ENCODE data around the gene ZNF280C. TPM values are rescaled to one million over a fixed set of nuclear protein-coding genes. Genes with fewer than 3 reads are reported as not detected.

The ZNF280C gene
- total and polyA plus RNA-seq, 2 of the 13 experiments (the other 11 are each of a cell fraction or from before 2014, with no cell fraction given): 3.0 to 3.3 TPM

Small RNAs within 50 kb of the gene (small RNA-seq; reads per million reads assigned to genes)
- 0 to 0.33 (median 0) reads per million in 3 experiments for gene RNU6-1130P (ENCODE audit: insufficient read depth in 2 of 3, insufficient read length in 3 of 3, low read depth in 2 of 3, low replicate concordance in 1 of 3)

Other genes starting within 250 kb of the ZNF280C start
- 1.3 and 1.5 TPM in 2 replicates for gene ELF4, start 158.4 kb downstream of the ZNF280C start, total RNA-seq (2016; rRNA removed; fragmentation: Illumina TruSeq; extraction: Trizol)
- gene ELF4, start 158.4 kb downstream of the ZNF280C start, polyA plus RNA-seq (2011; rRNA removed): 2.6 and 3.2 TPM in 2 replicates
- 46.9 and 69.3 TPM in 2 replicates for gene AIFM1, start 103.1 kb downstream of the ZNF280C start, total RNA-seq (2016; rRNA removed; fragmentation: Illumina TruSeq; extraction: Trizol)
- gene AIFM1, start 103.1 kb downstream of the ZNF280C start, polyA plus RNA-seq (2011; rRNA removed): 35.0 and 42.8 TPM in 2 replicates
- not detected in 2 replicates for gene RAB33A, start 96.9 kb downstream of the ZNF280C start, total RNA-seq (2016; rRNA removed; fragmentation: Illumina TruSeq; extraction: Trizol)
- gene RAB33A, start 96.9 kb downstream of the ZNF280C start, polyA plus RNA-seq (2011; rRNA removed): 0.18 and 0.26 TPM in 2 replicates
- gene SLC25A14, start 71.0 kb upstream of the ZNF280C start, total RNA-seq (2016; rRNA removed; fragmentation: Illumina TruSeq; extraction: Trizol): 7.4 and 14.0 TPM in 2 replicates
- gene SLC25A14, start 71.0 kb upstream of the ZNF280C start, polyA plus RNA-seq (2011; rRNA removed): 12.8 and 15.6 TPM in 2 replicates
- gene GPR119, start 116.8 kb upstream of the ZNF280C start, total RNA-seq (2016; rRNA removed; fragmentation: Illumina TruSeq; extraction: Trizol): 2.2 and 2.6 TPM in 2 replicates
- 3.5 and 5.5 TPM in 2 replicates for gene GPR119, start 116.8 kb upstream of the ZNF280C start, polyA plus RNA-seq (2011; rRNA removed)
- gene RBMX2, start 133.1 kb upstream of the ZNF280C start, total RNA-seq (2016; rRNA removed; fragmentation: Illumina TruSeq; extraction: Trizol): 24.4 and 29.2 TPM in 2 replicates
- 10.6 and 13.9 TPM in 2 replicates for gene RBMX2, start 133.1 kb upstream of the ZNF280C start, polyA plus RNA-seq (2011; rRNA removed)